ENCODE results near the gene PRPF40A.

GRCh38 chr2:152651834-152652233, 65.4 kb downstream of the PRPF40A start:
- TF ChIP-seq EZH2 (IDR thresholded peaks at IDR 0.05; ENCODE audit: borderline replicate concordance, low read depth, low read length, poor library complexity, severe bottlenecking), result no peak
- TF ChIP-seq, protein P1, sequence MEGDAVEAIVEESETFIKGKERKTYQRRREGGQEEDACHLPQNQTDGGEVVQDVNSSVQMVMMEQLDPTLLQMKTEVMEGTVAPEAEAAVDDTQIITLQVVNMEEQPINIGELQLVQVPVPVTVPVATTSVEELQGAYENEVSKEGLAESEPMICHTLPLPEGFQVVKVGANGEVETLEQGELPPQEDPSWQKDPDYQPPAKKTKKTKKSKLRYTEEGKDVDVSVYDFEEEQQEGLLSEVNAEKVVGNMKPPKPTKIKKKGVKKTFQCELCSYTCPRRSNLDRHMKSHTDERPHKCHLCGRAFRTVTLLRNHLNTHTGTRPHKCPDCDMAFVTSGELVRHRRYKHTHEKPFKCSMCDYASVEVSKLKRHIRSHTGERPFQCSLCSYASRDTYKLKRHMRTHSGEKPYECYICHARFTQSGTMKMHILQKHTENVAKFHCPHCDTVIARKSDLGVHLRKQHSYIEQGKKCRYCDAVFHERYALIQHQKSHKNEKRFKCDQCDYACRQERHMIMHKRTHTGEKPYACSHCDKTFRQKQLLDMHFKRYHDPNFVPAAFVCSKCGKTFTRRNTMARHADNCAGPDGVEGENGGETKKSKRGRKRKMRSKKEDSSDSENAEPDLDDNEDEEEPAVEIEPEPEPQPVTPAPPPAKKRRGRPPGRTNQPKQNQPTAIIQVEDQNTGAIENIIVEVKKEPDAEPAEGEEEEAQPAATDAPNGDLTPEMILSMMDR (conservative IDR thresholded peaks at IDR 0.05; ENCODE audit: low read depth, low read length), result no peak
